Panc1 (cell line): ENCODE results near the gene KCNQ1.

ENCODE experiments used
- CTCF ChIP-seq: fragments of 450-650 bp; IDR thresholded peaks from 2 replicates; pipeline ENCODE4 v1.5.1; 2017; ENCODE audit warnings: mild to moderate bottlenecking
- POLR2AphosphoS5 ChIP-seq: IDR thresholded peaks from 2 replicates; pipeline ENCODE4 v1.6.1; 2012; ENCODE audit warnings: mild to moderate bottlenecking, low read depth, low read length, moderate library complexity
- REST ChIP-seq, 2 experiments: IDR thresholded peaks; 2 replicates each; pipeline ENCODE4 v1.6.1; 2011 to 2012; ENCODE audit warnings: low read depth in 2 of 2, control low read depth in 1 of 2, low read length in 1 of 2, mild to moderate bottlenecking in 1 of 2, moderate library complexity in 1 of 2; ENCODE audit not compliant: insufficient read depth in 1 of 2
- SIN3A ChIP-seq: IDR thresholded peaks from 2 replicates; pipeline ENCODE4 v1.6.1; 2012; ENCODE audit warnings: low read depth, mild to moderate bottlenecking, low read length, moderate library complexity, borderline replicate concordance; ENCODE audit not compliant: insufficient read depth

GRCh38 chr11:2807801-2808241 lies 363.0 kb downstream of the KCNQ1 start:
- TF ChIP-seq CTCF (no peak), REST (IDR thresholded peaks at IDR 0.05; ENCODE audit: insufficient read depth in 1 of 2, low read depth in 2 of 2, low read length in 1 of 2) (no peak), POLR2AphosphoS5 (no peak), SIN3A (no peak)
